ENCODE results near the gene TTYH3.
"Not testable (repeated sequence)": the region's sequence is repeated elsewhere in the genome, so short reads cannot be mapped to it uniquely, and the experiment has no call there.

TTYH3 gene

GRCh38 chr7:2602406-2603043 lies 29.3 kb upstream of the TTYH3 start:
- in situ Hi-C loops (cut with MboI; ENCODE audit: low sequenced_read_pairs) = no loop called here

DNA sequence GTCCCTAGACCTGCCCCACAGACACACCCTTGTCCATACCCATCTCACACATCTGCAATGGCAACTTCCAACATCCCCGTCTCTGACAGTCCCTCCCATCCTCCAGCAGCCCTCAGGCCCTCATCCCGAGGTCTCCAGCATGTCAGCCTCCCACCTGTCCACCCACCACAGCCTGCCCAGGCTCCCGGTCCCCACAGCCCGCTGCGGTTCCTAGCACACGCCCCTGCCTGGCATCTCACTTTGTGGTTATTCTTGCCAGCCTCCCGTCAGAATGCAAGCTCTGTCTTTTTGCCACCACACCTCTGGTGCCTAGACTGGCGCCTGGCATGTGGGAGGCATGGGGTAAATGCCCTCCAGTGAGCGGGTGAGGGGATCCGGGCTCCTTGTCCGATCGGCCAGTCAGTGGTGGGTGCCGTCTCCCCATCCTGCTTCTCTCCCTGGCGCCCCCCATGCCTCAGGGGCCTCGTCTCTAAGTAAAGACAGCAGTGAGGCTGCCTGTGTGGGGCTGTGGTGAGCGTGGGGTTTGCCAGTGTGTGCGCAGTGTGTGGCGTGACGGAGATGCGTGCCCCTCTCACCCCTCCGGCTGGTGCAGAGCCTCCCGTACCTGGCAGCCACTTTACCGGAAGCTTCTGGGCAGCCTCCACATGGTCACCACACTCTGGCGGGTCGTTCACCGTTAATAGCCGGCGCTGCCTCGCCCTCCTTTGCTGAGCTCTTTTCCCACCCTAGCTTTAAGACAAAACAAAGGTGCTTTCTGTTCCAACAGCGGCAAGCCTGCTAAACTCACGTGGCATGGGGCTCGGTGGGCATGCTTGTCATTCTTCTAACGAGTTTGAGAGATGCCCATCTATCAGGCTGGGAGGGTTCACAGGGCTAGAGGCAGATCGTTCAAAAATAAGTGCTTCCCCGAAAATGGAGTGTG lies 28.5 kb upstream of the TTYH3 start:
- in situ Hi-C loops (cut with MboI; ENCODE audit: low sequenced_read_pairs) = no loop called here

GRCh38 chr7:2604608-2605174 lies 27.1 kb upstream of the TTYH3 start:
- in situ Hi-C loops (cut with MboI; ENCODE audit: low sequenced_read_pairs) = no loop called here

- in situ Hi-C loops (cut with MboI; ENCODE audit: low sequenced_read_pairs) = no loop called here
Observed at GRCh38 chr7:2605608-2606538, 25.9 kb upstream of the TTYH3 start.

GRCh38 chr7:2606539-2606936 lies 25.2 kb upstream of the TTYH3 start:
- in situ Hi-C loops (cut with MboI; ENCODE audit: low sequenced_read_pairs) = no loop called here

DNA sequence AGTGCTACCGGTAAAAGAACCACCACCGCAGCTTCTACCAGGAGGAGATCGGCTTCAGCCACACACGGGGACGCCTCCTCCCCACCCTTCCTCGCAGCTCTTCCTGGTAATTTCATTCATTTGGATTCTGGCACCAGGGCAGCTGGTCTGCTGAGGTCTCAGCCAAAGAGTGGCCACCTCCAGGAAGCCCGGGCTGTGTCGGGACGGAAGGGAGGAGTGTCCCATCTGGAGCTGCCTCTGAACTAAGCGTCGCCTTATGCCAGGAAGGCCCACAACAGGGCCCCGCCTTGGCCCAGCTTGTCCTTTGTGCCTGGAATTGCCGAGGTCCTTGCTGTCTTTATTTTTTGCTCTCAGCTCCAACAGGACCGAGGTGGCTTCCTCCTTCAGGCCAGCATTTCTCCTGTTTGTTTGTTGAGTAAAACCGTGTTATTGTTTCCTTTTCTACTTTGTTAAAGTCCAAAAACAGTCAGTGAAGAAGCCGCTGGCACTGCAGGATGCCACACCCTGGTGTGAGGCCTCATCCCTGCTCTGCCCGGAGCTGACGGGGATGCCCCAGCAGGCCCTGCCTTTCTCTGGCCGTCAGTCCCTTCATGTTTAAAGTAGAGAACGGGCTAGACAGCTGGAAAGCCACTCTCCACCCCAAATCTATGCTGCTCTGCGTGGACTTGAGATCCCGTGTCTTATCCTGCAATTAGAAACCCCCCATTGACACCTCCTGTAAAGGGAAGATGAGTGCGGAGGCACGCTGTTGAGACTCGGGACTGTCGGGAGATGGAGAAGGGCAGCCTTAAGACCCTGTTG lies 24.5 kb upstream of the TTYH3 start:
- in situ Hi-C loops (cut with MboI; ENCODE audit: low sequenced_read_pairs) = no loop called here

- in situ Hi-C loops (cut with MboI; ENCODE audit: low sequenced_read_pairs) = no loop called here
Observed at GRCh38 chr7:2607923-2608904, 23.6 kb upstream of the TTYH3 start.

GRCh38 chr7:2608921-2609411 lies 22.8 kb upstream of the TTYH3 start:
- in situ Hi-C loops (cut with MboI; ENCODE audit: low sequenced_read_pairs) = no loop called here

- in situ Hi-C loops (cut with MboI; ENCODE audit: low sequenced_read_pairs) = not testable (repeated sequence)
Observed at GRCh38 chr7:2609646-2610045, 22.1 kb upstream of the TTYH3 start.

- in situ Hi-C loops (cut with MboI; ENCODE audit: low sequenced_read_pairs) = no loop called here
Observed at GRCh38 chr7:2610466-2610865, 21.3 kb upstream of the TTYH3 start.

DNA sequence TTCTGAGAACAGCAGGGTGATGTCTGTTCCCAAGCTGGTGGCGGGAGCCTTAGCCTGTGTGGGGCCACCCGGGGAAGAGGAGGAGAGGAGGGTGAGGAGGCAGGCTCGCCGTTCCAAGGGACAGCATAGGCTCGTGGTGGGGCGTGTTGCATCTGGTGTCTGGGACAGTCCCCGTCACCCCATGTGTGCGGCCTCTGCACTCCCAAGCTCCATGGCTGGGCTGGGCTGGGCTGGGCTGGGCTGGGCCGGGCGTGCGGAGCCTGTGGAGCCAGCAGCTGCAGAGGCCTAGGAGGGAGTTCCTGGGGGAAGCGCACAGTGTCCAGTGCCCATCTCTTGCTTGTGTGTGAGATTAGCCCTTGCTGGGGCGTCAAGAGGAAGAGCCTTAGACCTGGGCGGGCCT lies 20.9 kb upstream of the TTYH3 start:
- in situ Hi-C loops (cut with MboI; ENCODE audit: low sequenced_read_pairs) = no loop called here

DNA sequence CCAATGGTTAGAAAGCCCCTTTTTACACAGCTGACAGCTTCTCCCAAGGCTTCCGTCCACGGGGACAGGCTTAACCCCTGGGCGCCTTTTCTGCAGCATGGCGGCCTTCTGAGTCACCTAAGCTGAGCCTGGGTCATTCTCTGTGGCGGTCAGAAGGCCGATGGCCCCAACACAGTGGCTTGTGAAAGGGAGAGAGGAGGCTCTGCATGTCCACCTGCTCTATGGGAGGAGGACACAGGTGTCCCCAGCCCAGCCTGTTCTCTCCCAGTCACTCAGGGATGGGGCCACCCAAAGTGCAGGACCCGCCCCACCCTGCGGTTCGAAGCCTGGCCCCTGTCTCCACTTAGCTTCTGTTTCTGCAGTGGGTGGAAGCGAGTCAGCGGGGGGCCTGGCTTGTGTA lies 20.4 kb upstream of the TTYH3 start:
- in situ Hi-C loops (cut with MboI; ENCODE audit: low sequenced_read_pairs) = no loop called here

- in situ Hi-C loops (cut with MboI; ENCODE audit: low sequenced_read_pairs) = no loop called here
Observed at GRCh38 chr7:2611922-2612321, 19.9 kb upstream of the TTYH3 start.

DNA sequence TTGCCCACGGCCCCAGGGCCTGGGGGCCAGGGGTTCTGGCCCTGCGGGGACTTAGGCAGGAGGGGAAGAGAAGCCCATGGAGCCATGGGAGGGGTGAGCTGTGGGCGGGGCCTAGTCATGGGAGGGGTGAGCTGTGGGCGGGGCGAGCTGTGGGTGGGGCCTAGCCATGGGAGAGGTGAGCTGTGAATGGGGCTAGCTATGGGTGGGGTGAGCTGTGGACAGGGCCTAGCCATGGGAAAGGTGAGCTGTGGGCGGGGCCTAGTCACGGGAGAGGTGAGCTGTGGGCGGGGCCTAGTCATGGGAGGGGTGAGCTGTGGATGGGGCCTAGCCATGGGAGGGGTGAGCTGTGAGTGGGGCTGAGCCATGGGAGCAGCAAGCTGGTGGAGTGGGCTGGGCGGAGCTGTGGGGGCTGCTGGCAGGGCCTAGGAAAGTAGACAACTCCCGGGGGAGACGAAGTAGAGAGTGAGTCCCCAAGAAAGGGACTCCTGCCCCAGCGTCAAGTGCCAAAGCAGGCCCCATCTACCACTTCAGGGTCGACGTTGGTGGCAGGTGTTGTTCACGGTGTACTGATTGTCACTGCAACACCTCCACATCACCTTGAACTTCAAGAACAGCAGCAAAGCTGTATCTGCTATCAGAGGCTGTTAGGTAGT lies 19.2 kb upstream of the TTYH3 start:
- in situ Hi-C loops (cut with MboI; ENCODE audit: low sequenced_read_pairs) = no loop called here

GRCh38 chr7:2613098-2613930 lies 18.5 kb upstream of the TTYH3 start:
- in situ Hi-C loops (cut with MboI; ENCODE audit: low sequenced_read_pairs) = no loop called here

- in situ Hi-C loops (cut with MboI; ENCODE audit: low sequenced_read_pairs) = no loop called here
Observed at GRCh38 chr7:2613931-2614600, 17.7 kb upstream of the TTYH3 start.
